ENCODE data around the gene RNF169.

DNA sequence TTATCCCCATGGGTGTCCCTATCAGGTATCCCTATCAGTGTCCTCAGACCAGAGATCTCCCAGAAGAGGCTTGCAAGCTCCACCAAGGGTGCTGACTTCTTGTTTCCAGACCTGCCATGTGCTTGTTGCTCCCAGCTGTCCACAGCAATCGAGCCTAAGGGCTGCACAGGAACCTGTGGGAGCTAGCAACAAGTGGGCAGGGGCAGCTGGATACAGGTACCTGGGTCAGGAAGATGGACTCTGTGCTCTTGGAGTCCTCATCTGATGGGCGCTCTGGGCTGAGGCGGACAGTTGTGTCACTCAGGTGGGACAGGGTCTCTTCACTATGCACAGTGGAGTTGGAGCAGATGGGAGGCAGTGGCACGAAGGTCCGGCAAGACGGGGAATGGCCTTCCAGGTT lies 99.2 kb downstream of the RNF169 start:
- TF ChIP-seq, protein P1, sequence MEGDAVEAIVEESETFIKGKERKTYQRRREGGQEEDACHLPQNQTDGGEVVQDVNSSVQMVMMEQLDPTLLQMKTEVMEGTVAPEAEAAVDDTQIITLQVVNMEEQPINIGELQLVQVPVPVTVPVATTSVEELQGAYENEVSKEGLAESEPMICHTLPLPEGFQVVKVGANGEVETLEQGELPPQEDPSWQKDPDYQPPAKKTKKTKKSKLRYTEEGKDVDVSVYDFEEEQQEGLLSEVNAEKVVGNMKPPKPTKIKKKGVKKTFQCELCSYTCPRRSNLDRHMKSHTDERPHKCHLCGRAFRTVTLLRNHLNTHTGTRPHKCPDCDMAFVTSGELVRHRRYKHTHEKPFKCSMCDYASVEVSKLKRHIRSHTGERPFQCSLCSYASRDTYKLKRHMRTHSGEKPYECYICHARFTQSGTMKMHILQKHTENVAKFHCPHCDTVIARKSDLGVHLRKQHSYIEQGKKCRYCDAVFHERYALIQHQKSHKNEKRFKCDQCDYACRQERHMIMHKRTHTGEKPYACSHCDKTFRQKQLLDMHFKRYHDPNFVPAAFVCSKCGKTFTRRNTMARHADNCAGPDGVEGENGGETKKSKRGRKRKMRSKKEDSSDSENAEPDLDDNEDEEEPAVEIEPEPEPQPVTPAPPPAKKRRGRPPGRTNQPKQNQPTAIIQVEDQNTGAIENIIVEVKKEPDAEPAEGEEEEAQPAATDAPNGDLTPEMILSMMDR (IDR thresholded peaks at IDR 0.05): no peak
- TF ChIP-seq EP300 (IDR thresholded peaks at IDR 0.05) (no peak), POLR2A (IDR thresholded peaks at IDR 0.05) (no peak)
